ENCODE results near the gene MPND. TPM values are rescaled to one million over a fixed set of nuclear protein-coding genes. Genes with fewer than 3 reads are reported as not detected.

The MPND gene
- total and polyA plus RNA-seq, 11 donors, result 8.2 to 23.7 (median 19.0) TPM

GRCh38 chr19:4301590-4302242 lies 41.6 kb upstream of the MPND start:
- Histone ChIP-seq H3K9me3 (no peaks in the 10 kb centered on the region), H3K27me3 (peaks cover 0 to 22% (median 10%) of the 10 kb centered on the region in 9 donors), H3K27ac (no peak overlapping the region), H3K4me3 (no peak overlapping the region), H3K36me3 (no peaks in the 10 kb centered on the region), H3K4me1 (peaks cover 0 to 6% (median 0%) of the 10 kb centered on the region in 12 donors)
- DNase-seq (no peak), ATAC-seq (no peak)
- intact Hi-C loops (cut with DNase I), result no loop called here
- no peak for TF ChIP-seq POLR2A (IDR thresholded peaks at IDR 0.05)
- TF ChIP-seq, protein P1, sequence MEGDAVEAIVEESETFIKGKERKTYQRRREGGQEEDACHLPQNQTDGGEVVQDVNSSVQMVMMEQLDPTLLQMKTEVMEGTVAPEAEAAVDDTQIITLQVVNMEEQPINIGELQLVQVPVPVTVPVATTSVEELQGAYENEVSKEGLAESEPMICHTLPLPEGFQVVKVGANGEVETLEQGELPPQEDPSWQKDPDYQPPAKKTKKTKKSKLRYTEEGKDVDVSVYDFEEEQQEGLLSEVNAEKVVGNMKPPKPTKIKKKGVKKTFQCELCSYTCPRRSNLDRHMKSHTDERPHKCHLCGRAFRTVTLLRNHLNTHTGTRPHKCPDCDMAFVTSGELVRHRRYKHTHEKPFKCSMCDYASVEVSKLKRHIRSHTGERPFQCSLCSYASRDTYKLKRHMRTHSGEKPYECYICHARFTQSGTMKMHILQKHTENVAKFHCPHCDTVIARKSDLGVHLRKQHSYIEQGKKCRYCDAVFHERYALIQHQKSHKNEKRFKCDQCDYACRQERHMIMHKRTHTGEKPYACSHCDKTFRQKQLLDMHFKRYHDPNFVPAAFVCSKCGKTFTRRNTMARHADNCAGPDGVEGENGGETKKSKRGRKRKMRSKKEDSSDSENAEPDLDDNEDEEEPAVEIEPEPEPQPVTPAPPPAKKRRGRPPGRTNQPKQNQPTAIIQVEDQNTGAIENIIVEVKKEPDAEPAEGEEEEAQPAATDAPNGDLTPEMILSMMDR (IDR thresholded peaks at IDR 0.05), result no peak
- 57 to 63% (median 60%) methylated on average over 13 of the region's 13 CpGs for WGBS, 4 donors

- no peaks in the 10 kb centered on the region for H3K9me3 ChIP-seq
- no peak within 1 kb of the TSS for H3K27ac ChIP-seq
- WGBS, 4 donors, result 49 to 54% (median 52%) methylated on average over 6 to 8 of the region's 8 CpGs
- peaks cover 0 to 20% (median 10%) of the 10 kb centered on the region in 9 donors for H3K27me3 ChIP-seq
- intact Hi-C loops (cut with DNase I), result no loop called here
- DNase-seq (no peak), ATAC-seq (no peak)
- H3K36me3 ChIP-seq, result no peaks in the 10 kb centered on the region
- peaks cover 0 to 6% (median 0%) of the 10 kb centered on the region in 12 donors for H3K4me1 ChIP-seq
- no peak within 1 kb of the TSS for H3K4me3 ChIP-seq
- no peak for TF ChIP-seq POLR2A (IDR thresholded peaks at IDR 0.05)
- TF ChIP-seq, protein P1 (IDR thresholded peaks at IDR 0.05), result no peak
These were observed 41.1 kb upstream of the MPND start, which contains the start of gene TMIGD2 for GRCh38 chr19:4302243-4302640. Gene TMIGD2, minus strand, starts transcription at chr19:4302389. Its CDS starts 4 bp downstream, at chr19:4302385.

- 47 to 56% (median 53%) methylated on average over 11 to 18 of the region's 18 CpGs for WGBS, 4 donors
- intact Hi-C loops (cut with DNase I), result no loop called here
- TF ChIP-seq POLR2A (IDR thresholded peaks at IDR 0.05), result no peak
- TF ChIP-seq, protein P1 (IDR thresholded peaks at IDR 0.05), result no peak
- Histone ChIP-seq H3K27me3 (peaks cover 0 to 20% (median 10%) of the 10 kb centered on the region in 9 donors), H3K4me3 (peak overlapping the region in 4 of 12 donors; percentile 20 to 40 (median 30)), H3K9me3 (no peaks in the 10 kb centered on the region), H3K36me3 (no peaks in the 10 kb centered on the region), H3K4me1 (peaks cover 0 to 6% (median 0%) of the 10 kb centered on the region in 12 donors), H3K27ac (no peak overlapping the region)
- DNase-seq, result no peak
- ATAC-seq, result no peak
These were observed 39.4 kb upstream of the MPND start for GRCh38 chr19:4303819-4304537.

All from heart left ventricle (tissue), 16 donors.